CD4-positive, alpha-beta T cell treated with Interleukin-10 for 1 hour (primary cell): ENCODE results near the gene PTPDC1.

Source experiments
- DNase-seq: peaks from one replicate; pipeline ENCODE4 v3.0.0-alpha.2; 2020

The PTPDC1 gene, protein sequence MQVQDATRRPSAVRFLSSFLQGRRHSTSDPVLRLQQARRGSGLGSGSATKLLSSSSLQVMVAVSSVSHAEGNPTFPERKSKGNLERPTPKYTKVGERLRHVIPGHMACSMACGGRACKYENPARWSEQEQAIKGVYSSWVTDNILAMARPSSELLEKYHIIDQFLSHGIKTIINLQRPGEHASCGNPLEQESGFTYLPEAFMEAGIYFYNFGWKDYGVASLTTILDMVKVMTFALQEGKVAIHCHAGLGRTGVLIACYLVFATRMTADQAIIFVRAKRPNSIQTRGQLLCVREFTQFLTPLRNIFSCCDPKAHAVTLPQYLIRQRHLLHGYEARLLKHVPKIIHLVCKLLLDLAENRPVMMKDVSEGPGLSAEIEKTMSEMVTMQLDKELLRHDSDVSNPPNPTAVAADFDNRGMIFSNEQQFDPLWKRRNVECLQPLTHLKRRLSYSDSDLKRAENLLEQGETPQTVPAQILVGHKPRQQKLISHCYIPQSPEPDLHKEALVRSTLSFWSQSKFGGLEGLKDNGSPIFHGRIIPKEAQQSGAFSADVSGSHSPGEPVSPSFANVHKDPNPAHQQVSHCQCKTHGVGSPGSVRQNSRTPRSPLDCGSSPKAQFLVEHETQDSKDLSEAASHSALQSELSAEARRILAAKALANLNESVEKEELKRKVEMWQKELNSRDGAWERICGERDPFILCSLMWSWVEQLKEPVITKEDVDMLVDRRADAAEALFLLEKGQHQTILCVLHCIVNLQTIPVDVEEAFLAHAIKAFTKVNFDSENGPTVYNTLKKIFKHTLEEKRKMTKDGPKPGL

DNA sequence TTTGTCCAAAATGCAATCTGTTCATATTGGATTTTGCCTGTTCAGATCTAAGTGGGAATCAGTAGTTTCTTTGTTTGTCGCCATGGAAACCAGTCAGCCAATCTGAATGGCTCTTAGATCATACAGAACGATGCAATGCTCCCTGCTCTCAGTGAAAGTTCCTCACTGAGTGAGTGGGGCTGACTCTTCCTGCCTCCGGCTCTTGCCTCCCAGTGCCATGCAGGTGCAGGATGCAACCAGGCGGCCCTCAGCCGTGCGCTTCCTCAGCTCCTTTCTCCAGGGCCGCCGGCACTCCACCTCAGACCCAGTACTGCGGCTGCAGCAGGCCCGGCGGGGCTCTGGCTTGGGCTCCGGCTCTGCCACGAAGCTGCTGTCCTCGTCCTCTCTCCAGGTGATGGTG, at the start of gene PTPDC1:
Gene PTPDC1 (plus strand): TSS at position 151 of the 400 bp plus-strand sequence. CDS start 67 bp downstream, at position 218.
- DNase-seq, result no peak

DNA sequence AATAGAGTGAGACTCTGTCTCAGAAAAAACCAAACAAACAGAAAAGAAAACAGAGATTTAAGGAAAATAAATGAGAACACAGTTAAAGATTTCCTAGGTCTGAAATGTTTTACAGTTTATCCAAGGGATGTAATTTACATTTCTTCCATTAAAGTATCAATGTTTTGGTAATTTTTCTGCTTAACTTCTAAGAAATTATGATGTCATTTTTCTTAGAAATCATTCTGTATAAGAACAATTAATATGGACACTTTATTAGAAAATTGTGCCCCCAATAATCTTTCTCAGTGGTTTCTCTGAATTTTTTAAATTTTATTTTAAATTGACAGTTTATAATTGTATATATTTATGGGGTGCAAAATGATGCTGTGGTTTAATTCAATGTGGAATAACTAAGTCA, 49.8 kb upstream of the PTPDC1 start:
- no peak for DNase-seq

DNA sequence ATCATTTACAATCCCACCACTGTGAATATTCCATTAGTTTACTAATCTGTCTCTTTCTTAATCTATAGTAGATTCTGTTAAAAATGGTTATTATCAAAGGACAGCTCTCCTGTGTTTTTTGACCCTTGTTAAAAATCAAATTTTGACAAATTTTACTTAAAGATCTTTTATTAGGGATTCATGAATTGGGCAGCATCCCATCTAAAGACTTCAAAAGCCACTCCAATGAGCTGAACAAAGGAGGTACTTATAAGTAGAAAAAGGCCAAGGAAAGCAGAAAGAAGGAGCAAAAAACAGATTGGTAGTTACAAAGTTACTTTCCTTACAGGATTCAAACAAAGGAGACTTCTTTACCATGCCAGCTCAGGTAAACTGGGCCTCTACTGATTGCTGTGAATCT, 44.5 kb upstream of the PTPDC1 start:
- no peak for DNase-seq

DNA sequence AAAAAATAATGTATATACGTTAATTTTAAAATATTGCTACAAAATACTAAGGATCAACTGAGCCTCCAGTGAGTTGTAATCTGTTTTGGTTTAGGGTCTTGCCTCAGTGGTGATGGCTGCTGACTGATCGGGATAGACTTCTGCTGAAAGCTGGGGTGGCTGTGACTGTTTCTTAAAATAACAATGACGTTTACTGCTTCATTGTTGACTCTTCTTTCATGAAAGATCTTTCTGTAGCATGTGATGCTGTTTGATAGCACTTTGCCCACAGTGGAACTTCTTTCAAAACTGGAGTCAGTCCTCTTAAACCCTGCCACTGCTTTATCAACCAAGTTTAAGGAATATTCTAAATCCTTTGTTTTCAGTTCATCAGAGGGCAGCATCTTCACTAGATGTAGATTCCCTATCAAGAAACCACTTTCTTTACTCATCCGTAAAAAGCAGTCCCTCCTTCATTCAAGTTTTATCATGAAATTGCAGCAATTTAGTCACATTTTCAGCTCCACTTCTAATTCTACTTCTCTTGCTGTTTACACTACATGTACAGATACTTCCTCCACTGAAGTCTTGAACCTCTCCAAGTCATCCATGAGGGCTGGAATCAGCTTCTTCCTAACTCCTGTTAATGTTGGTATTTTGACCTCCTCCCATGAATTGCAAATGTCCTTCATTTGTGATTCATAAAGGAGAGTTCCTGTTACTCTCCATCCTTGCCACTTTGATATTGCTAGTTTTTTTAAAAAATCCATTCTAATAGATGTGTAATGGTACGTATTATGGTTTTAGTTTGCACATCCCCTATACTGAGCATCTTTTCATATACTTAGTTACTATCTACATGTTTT, 41.5 kb upstream of the PTPDC1 start:
- DNase-seq, result no peak

DNA sequence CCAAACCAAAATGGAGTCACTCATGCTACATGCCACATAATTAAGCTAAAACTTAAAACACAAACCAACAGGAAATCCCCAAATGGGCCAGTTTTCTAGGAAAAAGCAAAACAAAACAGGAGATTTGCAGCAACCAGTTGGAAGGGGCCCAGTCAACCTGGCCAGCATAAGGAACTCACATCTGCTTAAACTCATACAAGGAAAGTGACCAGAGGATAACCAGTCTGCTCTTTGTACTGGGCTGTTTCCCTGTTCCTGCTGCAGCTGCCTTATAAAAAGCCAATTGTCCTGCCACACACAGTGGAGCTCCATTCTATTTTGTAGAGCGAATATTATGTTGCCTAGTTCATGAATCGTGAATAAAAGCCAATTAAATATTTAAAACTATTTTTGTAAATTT, 29.5 kb upstream of the PTPDC1 start:
- no peak for DNase-seq

DNA sequence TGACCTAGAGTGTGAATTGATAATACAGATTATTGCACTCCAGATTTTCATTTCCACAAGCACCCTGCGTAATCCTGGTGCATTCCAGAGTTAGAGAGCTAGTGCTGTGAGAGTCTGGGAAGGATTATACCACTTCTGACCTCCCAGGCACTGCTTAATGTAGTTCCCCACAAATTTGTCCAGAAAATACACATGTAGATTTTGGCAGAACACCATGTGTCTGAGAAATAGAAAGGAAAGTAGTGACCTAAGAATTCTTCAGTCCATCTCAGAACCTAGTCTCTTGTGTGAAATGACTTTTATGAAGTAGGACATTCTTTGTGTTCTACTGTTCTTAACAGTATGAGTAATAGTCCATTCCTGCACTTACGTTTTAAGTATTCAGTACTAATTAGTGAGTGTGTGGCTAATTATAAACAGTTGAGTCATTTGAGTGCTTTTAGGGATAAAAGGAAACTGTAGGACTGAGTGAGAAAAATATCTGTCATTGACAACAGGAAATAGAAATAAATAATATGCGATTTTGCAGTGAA, 27.8 kb upstream of the PTPDC1 start:
- no peak for DNase-seq

DNA sequence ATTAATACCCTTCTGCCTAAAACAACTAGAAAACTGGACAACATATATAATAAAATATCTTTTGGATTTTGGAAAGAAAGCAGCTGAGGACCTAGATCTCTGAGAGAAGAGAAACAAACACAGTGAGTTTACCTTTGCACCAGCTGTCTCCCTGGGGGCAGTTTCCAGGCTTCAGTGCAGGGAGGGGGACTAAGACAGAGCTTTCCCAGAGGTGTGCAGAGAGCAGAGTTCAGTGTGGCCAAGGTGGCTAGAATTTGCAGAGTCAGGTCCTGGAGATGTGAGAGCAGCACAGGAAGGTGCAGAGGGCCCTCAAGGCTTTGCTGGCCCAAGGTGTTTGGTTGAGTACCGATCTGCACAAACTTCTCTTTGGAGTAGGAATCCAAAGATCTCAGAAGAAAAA, 26.3 kb upstream of the PTPDC1 start:
- DNase-seq, result no peak

DNA sequence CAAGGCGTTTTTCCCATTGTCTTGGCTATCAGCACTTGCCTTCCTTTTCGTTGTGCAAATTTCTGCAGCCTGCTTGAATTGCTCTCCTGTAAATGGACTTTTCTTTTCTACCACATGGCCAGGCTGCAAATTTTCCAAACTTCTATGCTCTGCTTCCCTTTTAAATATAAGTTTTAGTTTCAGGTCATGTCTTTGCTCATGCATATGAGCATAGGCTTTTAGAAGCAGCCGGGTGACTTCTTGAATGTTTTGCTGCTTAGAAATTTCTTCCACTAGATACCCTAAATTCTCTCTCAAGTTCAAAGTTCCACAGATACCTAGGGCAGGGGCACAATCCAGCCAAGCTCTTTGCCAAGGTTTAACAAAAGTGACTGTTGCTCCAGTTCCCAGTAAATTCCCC, 22.4 kb upstream of the PTPDC1 start:
- DNase-seq, result no peak

DNA sequence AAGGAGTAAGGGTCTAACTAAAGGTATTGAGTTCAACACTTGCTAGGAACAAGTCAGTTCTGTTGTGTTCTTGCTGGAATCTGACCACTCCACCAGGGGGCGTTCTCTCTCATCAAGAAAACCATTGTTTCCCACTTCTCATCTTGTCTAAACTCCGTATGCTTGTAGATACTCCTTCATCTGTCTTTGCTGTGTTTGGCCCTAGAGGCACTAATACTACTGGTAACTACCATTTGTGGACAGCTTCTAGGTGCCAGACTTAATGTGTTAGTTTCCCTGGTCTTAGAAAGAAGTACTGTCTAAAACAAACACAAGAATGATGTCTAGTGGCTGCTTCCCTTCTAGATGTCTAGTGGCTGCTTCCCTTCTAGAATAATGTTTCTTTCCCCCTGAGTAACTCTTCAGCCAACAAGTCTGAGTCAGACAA, 18.7 kb upstream of the PTPDC1 start:
- DNase-seq, result peak; percentile 72

DNA sequence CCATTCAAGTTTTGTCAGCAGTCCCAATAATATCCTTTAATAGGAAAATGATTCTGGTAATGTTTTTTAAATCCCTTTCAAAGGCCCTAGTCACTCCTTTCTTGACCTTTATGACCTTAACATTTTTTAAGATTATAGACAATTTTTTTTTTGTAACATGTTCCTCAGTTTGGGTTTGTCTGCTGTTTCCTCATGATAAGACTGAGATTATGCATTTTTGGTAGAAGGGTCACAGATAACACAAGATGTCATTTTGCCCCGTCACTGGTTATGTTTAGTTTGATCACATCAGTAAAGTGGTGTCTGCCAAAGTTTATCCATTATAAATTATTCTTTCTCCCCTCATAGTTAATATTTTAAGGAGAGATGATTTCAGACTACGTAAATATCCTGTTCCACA, 16.0 kb upstream of the PTPDC1 start:
- DNase-seq, result no peak

DNA sequence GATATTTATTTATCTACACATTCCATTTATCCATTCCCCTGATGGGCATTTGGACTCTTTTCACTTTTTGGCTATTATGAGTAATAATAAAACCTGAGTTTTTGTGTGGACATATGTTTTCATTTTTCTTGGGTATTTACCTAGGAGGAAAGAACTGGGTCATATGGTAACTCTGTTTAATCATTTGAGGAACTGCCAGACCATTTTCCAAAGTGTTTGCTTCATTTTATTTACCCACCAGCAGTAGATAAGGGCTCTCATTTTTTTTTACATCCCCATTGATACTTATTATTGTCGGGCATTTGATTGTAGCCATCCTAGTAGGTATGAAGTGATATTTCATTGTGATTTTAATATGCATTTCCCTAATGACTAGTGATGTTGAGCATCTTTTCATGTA, 7.7 kb upstream of the PTPDC1 start:
- DNase-seq, result no peak

DNA sequence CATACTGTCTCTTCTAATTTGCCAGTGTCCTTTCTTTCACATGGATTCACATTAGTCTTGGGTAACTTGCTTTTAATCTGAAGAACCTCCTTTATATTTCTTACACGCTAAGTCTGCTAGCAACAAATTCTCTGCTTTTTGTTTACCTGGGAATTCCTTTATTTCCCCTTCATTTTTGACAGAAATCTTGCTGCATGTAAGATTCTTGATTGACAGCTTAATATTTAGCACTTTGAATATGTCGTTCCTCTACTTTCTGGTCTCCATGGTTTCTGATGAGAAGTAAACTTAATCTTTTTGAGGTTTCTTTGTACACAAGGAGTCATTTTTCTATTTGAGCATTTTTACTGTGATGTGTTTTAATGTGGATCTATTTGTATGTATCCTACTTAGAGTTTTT, 6.2 kb upstream of the PTPDC1 start:
- no peak for DNase-seq

DNA sequence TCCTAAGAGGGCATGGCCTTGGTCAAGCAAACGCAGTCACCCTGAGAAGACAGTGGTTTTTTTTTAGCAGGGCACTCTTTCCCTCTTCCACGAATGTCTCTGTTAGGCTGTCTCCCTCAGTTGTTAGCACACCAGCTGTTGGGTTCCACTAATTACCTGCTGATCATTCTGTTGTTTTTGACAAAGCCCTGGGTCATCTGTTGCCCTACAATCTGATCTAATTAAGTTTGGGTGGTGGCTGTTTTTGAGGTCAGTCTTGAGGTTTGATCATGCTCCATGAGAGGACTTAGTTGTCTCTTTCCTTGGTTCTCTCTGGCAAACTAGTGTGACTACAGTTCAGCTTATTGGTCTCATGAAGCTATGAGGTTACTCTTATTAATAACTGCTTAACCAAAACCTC, 5.0 kb upstream of the PTPDC1 start:
- no peak for DNase-seq

DNA sequence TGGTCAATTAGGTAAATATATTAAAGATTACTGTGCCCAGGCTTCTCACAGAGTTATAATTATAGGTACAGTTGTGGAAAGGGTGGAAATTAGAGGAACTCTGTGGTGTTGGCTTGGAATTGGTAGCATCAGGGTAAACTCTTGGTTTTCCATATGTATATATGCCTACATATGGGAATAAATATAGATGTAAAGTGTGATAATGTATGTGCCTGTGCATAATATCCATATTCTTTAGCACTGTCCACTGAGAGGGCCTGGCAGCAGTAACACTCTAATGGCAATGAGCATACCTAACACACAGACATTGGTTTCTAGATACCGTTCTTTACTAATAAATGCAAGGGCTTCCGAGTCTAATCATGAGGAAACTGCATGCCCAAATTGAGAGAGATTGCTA, 4.0 kb upstream of the PTPDC1 start:
- DNase-seq, result no peak

DNA sequence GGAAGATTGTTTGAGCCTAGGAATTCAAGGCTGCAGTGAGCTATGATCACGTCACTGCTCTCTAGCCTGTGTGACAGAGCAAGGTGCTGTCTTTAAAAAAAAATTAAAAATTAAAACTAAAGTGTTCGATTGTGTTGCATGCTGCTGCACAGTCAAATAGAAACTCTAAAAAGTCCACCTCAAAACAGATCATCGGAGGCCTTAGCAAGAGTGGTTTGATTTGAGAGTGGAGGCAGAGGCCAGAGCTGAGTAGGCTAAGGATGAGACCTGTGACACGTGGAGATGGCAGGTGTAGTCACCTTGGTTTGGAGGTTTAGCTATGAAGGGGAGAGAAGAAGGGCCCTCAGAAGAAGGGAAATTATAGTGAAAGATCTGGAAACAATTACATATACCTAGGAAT, 2.8 kb upstream of the PTPDC1 start:
- DNase-seq, result no peak

DNA sequence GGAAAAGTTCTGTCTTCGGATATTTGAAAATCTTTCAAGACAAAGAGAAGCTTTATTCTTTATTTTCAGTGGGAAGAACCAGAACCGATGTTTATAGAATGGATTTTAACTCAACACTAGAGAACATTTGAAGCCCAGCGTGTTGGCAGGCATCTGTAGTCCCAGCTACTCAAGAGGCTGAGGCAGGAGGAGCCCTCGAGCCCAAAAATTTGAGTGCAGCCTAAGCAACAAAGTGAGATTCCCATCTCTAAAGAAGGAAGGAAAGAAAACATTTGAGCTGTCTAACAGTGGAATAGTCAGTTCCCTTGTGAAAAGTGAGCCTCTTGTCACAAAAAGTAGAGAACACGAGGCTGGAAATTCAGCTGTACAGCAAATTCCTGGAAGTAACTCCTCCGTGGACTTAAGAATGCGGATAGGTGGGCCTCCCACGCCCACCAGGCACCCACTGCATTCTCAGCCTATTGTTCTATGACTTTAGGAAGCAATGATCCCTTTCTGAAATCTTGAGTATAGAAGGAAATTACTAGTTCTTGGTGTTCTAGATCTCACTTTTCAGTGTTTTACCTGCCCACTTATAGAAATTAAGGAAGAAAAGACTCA, 2.3 kb upstream of the PTPDC1 start:
- DNase-seq, result no peak

DNA sequence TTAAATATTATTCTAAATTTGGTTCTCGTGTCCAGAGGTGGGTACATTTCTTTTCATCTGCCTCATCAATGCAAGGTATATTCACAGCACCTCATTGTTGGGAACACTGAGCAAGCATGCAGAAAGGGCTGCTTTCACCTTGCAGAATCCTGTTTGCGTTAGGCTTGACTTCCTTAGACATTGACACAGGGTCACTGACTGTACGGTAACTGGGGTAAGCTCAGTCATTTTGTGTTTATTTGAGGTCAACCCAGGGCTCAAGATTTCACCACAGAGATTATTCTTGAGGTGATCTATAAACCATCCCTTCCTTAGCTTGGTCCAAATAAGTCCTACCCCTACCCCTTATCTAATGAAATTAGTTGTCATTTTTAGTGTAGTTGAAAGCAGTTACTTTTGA, 1.7 kb upstream of the PTPDC1 start:
- no peak for DNase-seq

DNA sequence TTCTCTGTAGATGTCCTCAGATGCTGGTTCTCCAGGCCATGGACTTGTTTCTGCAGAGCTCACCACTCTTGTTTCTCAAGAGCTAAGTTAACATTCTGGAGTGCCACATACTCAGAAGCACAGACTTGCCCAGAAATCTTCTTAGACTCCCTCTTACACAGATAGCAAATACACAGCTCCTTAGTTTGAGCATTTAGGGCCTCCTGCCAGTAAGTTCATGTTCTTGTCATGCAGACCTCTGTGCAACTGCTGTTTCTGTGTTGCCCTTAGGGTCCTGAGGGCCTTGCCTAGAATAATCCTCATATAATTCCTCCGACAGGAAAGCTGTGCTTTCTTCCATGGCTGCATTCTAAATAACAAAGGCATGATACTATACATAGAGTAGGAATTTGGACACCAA, 1.3 kb upstream of the PTPDC1 start:
- DNase-seq, result no peak

DNA sequence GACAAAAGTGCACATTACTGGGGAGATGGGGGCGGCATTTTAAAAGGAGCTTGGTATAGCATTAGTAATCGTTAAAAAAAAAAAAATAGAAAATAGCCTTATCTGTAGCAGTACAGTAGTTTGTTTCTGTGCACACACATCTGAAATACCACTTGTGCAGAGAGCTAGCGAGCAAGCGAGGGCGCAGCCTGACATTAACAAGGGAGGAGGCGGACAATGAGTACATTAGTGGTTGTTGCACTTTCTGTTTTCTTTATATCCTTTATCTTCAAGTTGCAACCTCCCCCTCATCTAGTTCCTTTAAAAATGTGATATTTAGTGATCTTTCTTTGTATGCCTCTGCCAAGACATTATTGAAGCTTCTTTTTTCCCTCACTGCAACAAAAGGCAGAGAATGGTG, 880 bp upstream of the PTPDC1 start:
- no peak for DNase-seq

DNA sequence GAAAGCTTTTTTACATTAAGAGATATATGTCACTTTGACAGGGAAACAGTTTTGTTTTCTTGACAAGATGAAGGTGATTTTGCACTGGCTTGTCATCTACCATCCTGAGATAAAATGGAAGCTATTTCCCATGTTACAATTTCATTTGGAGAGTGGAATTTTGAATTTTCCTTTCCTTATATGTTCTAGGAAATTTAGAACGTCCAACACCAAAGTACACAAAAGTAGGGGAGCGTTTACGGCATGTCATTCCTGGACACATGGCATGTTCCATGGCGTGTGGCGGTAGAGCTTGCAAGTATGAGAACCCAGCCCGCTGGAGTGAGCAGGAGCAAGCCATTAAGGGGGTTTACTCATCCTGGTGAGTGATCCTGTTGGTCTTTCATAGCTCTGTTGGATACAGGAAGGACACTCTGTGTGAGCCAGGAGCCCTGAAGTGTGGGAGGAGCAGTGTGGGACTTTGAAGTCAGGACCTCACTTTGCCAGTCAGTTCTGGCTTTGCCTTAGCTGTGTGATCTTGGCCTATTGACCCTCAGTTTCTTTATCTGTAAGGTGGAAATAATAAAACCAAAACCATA, 887 bp downstream of the PTPDC1 start:
- DNase-seq, result no peak

DNA sequence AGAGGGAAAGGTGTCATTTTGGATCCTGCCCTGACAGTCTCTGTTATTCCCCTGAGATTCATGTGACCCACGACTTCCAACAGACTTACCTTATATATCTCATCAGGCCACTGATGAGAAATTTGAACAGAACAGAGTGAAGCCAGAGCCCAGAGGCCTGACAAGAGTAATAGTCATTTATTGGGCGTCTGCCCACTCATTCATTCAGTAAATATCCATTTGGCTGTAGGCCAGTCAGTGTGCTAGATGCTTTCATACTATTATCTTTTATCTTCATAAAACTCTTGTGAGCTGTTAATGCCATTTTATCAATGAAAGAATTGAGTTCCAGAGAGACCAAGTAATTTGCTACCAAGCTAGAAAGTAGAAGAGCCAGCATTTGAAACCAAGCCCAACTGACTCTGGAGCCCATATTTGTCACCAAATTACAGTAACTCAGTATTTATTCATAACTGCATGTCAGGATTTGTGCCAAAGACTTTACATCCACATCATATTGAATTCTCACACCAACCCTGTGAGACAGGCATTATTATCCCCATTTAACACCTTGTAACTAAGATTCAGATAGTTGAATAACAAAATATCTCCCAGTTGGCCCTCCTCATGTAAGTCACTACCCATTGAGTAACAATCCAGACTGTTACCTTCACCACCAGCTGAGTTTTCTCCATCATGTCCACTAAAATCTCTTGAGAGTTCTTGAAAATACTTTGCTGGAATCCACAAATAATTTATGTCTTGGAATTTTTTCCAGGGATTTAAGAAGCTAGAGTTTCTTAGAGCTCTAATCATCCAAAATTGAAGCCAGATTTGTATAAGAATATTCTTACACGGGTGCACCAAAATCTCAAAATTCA, 2.5 kb downstream of the PTPDC1 start:
- DNase-seq, result no peak
